Activated T-cell treated with anti-CD3 and anti-CD28 coated beads, Interleukin-2, amount 50 U/mL, for 24 hours (primary cell): Measurements from ENCODE around the gene ARL4A.
"Not testable (repeated sequence)": the region's sequence is repeated elsewhere in the genome, so short reads cannot be mapped to it uniquely, and the experiment has no call there.

Source experiments
- DNase-seq: peaks from one replicate; pipeline ENCODE4 v3.0.0-alpha.2; 2020
- H3K27ac Mint-ChIP-seq: 2 replicates; pipeline ENCODE4 v1.8.0; 2020; ENCODE audit warnings: mild to moderate bottlenecking, mixed read lengths
- H3K27me3 Mint-ChIP-seq: 2 replicates; pipeline ENCODE4 v1.8.0; 2020; ENCODE audit warnings: mixed read lengths
- H3K36me3 Mint-ChIP-seq: 2 replicates; pipeline ENCODE4 v1.8.0; 2020; ENCODE audit warnings: low read depth, mixed read lengths
- H3K4me1 Mint-ChIP-seq: 2 replicates; pipeline ENCODE4 v1.8.0; 2020; ENCODE audit warnings: low read depth, mixed read lengths
- H3K4me3 Mint-ChIP-seq: 2 replicates; pipeline ENCODE4 v1.8.0; 2020; ENCODE audit warnings: mild to moderate bottlenecking, moderate library complexity, mixed read lengths
- H3K9me3 Mint-ChIP-seq: 2 replicates; pipeline ENCODE4 v1.8.0; 2020; ENCODE audit warnings: mixed read lengths

The ARL4A gene

GRCh38 chr7:12650080-12650479 lies 37.4 kb upstream of the ARL4A start:
- no peaks in the 10 kb centered on the region for H3K9me3 Mint-ChIP-seq
- no peaks in the 10 kb centered on the region for H3K36me3 Mint-ChIP-seq
- H3K27me3 Mint-ChIP-seq, result no peaks in the 10 kb centered on the region
- H3K4me1 Mint-ChIP-seq, result no peaks in the 10 kb centered on the region
- H3K4me3 Mint-ChIP-seq, result no peak overlapping the region
- no peak for DNase-seq
- no peak overlapping the region for H3K27ac Mint-ChIP-seq

- DNase-seq, result no peak
- Mint-ChIP-seq H3K27ac (no peak overlapping the region), H3K27me3 (no peaks in the 10 kb centered on the region), H3K9me3 (no peaks in the 10 kb centered on the region), H3K4me3 (no peak overlapping the region), H3K4me1 (no peaks in the 10 kb centered on the region), H3K36me3 (no peaks in the 10 kb centered on the region)
These were observed 34.3 kb upstream of the ARL4A start for GRCh38 chr7:12653110-12653509.

- Mint-ChIP-seq H3K9me3 (no peaks in the 10 kb centered on the region), H3K4me1 (no peaks in the 10 kb centered on the region), H3K27me3 (no peaks in the 10 kb centered on the region), H3K36me3 (no peaks in the 10 kb centered on the region), H3K27ac (no peak overlapping the region), H3K4me3 (no peak overlapping the region)
- no peak for DNase-seq
These were observed 33.9 kb upstream of the ARL4A start for GRCh38 chr7:12653518-12653917.

- no peaks in the 10 kb centered on the region for H3K4me1 Mint-ChIP-seq
These were observed 32.3 kb upstream of the ARL4A start for GRCh38 chr7:12655161-12655560.

GRCh38 chr7:12660423-12660822 lies 27.0 kb upstream of the ARL4A start:
- H3K36me3 Mint-ChIP-seq, H3K27ac Mint-ChIP-seq, H3K27me3 Mint-ChIP-seq, H3K4me3 Mint-ChIP-seq, DNase-seq, H3K9me3 Mint-ChIP-seq, H3K4me1 Mint-ChIP-seq: not testable (repeated sequence)

More at GRCh38 chr7:12655161-12655560, 32.3 kb upstream of the ARL4A start:
- no peak overlapping the region for H3K4me3 Mint-ChIP-seq
- H3K9me3 Mint-ChIP-seq, result no peaks in the 10 kb centered on the region
- no peak for DNase-seq
- no peaks in the 10 kb centered on the region for H3K36me3 Mint-ChIP-seq
- H3K27ac Mint-ChIP-seq, result no peak overlapping the region
- H3K27me3 Mint-ChIP-seq, result peaks cover 5% of the 10 kb centered on the region

GRCh38 chr7:12660986-12661385 lies 26.4 kb upstream of the ARL4A start:
- not testable (repeated sequence) for H3K27ac Mint-ChIP-seq, H3K4me1 Mint-ChIP-seq, H3K36me3 Mint-ChIP-seq, H3K27me3 Mint-ChIP-seq, H3K4me3 Mint-ChIP-seq, H3K9me3 Mint-ChIP-seq, DNase-seq

GRCh38 chr7:12661581-12661980 lies 25.9 kb upstream of the ARL4A start:
- no peak overlapping the region for H3K27ac Mint-ChIP-seq
- H3K27me3 Mint-ChIP-seq, result peaks cover 7% of the 10 kb centered on the region
- no peaks in the 10 kb centered on the region for H3K4me1 Mint-ChIP-seq
- no peaks in the 10 kb centered on the region for H3K36me3 Mint-ChIP-seq
- DNase-seq, result no peak
- H3K4me3 Mint-ChIP-seq, result no peak overlapping the region
- H3K9me3 Mint-ChIP-seq, result no peaks in the 10 kb centered on the region

- no peak for DNase-seq
- no peaks in the 10 kb centered on the region for H3K9me3 Mint-ChIP-seq
- no peak overlapping the region for H3K4me3 Mint-ChIP-seq
- H3K27me3 Mint-ChIP-seq, result no peaks in the 10 kb centered on the region
- peaks cover 8% of the 10 kb centered on the region for H3K4me1 Mint-ChIP-seq
- H3K27ac Mint-ChIP-seq, result no peak overlapping the region
- H3K36me3 Mint-ChIP-seq, result no peaks in the 10 kb centered on the region
These were observed 17.3 kb upstream of the ARL4A start for GRCh38 chr7:12670000-12670729.

- no peaks in the 10 kb centered on the region for H3K27me3 Mint-ChIP-seq
- no peak overlapping the region for H3K4me3 Mint-ChIP-seq
- peaks cover 8% of the 10 kb centered on the region for H3K4me1 Mint-ChIP-seq
- DNase-seq, result no peak
- no peak overlapping the region for H3K27ac Mint-ChIP-seq
- no peaks in the 10 kb centered on the region for H3K9me3 Mint-ChIP-seq
- no peaks in the 10 kb centered on the region for H3K36me3 Mint-ChIP-seq
These were observed 16.5 kb upstream of the ARL4A start for GRCh38 chr7:12670743-12671520.

GRCh38 chr7:12673436-12673835 lies 14.0 kb upstream of the ARL4A start:
- not testable (repeated sequence) for DNase-seq, H3K36me3 Mint-ChIP-seq, H3K27ac Mint-ChIP-seq, H3K9me3 Mint-ChIP-seq, H3K27me3 Mint-ChIP-seq, H3K4me1 Mint-ChIP-seq, H3K4me3 Mint-ChIP-seq

- no peaks in the 10 kb centered on the region for H3K27me3 Mint-ChIP-seq
- no peak overlapping the region for H3K4me3 Mint-ChIP-seq
- no peak for DNase-seq
- no peaks in the 10 kb centered on the region for H3K36me3 Mint-ChIP-seq
- peaks cover 8% of the 10 kb centered on the region for H3K4me1 Mint-ChIP-seq
- no peaks in the 10 kb centered on the region for H3K9me3 Mint-ChIP-seq
- no peak overlapping the region for H3K27ac Mint-ChIP-seq
These were observed 13.4 kb upstream of the ARL4A start for GRCh38 chr7:12674053-12674452.

- Mint-ChIP-seq H3K4me3 (no peak overlapping the region), H3K4me1 (peaks cover 8% of the 10 kb centered on the region), H3K27me3 (no peaks in the 10 kb centered on the region), H3K36me3 (no peaks in the 10 kb centered on the region), H3K27ac (no peak overlapping the region), H3K9me3 (no peaks in the 10 kb centered on the region)
- DNase-seq, result no peak
These were observed 12.6 kb upstream of the ARL4A start for GRCh38 chr7:12674861-12675260.

GRCh38 chr7:12683678-12684585 lies 3.5 kb upstream of the ARL4A start:
- H3K4me3 Mint-ChIP-seq, result no peak overlapping the region
- H3K9me3 Mint-ChIP-seq, result no peaks in the 10 kb centered on the region
- DNase-seq, result no peak
- no peaks in the 10 kb centered on the region for H3K27me3 Mint-ChIP-seq
- peaks cover 25% of the 10 kb centered on the region for H3K4me1 Mint-ChIP-seq
- no peak overlapping the region for H3K27ac Mint-ChIP-seq
- peaks cover 12% of the 10 kb centered on the region for H3K36me3 Mint-ChIP-seq

- H3K4me1 Mint-ChIP-seq, result peaks cover 29% of the 10 kb centered on the region
- no peak for DNase-seq
- H3K9me3 Mint-ChIP-seq, result no peaks in the 10 kb centered on the region
- peaks cover 18% of the 10 kb centered on the region for H3K36me3 Mint-ChIP-seq
- H3K27ac Mint-ChIP-seq, result no peak overlapping the region
- no peak overlapping the region for H3K4me3 Mint-ChIP-seq
- H3K27me3 Mint-ChIP-seq, result no peaks in the 10 kb centered on the region
These were observed 2.7 kb upstream of the ARL4A start for GRCh38 chr7:12684733-12685132.
